ENCODE measurements around the gene POU2AF2. TPM values are rescaled to one million over a fixed set of nuclear protein-coding genes. Genes with fewer than 3 reads are reported as not detected.

Gene POU2AF2
- total RNA-seq, 1 donor from 2014 or later, result not detected

- no peak overlapping the region for H3K27ac Mint-ChIP-seq (ENCODE audit: unreplicated experiment)
- peaks cover 15% of the 10 kb centered on the region for H3K27me3 ChIP-seq (ENCODE audit: insufficient read depth, low read length)
- H3K4me3 Mint-ChIP-seq (ENCODE audit: unreplicated experiment), result no peak overlapping the region
- H3K9ac ChIP-seq (ENCODE audit: low read length), result no peak overlapping the region
- H3K36me3 Mint-ChIP-seq (ENCODE audit: low read depth, unreplicated experiment), result no peaks in the 10 kb centered on the region
- no peaks in the 10 kb centered on the region for H3K36me3 ChIP-seq (ENCODE audit: insufficient read depth, low read length)
- no peak for DNase-seq (ENCODE audit: low read depth)
- H4K20me1 ChIP-seq (ENCODE audit: insufficient read depth, low read length), result no peaks in the 10 kb centered on the region
- TF ChIP-seq EZH2 (IDR thresholded peaks at IDR 0.05; ENCODE audit: insufficient read depth, low read length) (no peak), CTCF (IDR thresholded peaks at IDR 0.05; ENCODE audit: insufficient read depth, low read depth, low read length) (no peak)
- H3K4me3 ChIP-seq (ENCODE audit: insufficient read depth, low read depth, low read length), result no peak overlapping the region
- H3K79me2 ChIP-seq (ENCODE audit: insufficient read depth, low read length), result no peaks in the 10 kb centered on the region
- H2AFZ ChIP-seq (ENCODE audit: low read depth, low read length), result no peak overlapping the region
- H3K27me3 Mint-ChIP-seq (ENCODE audit: low read depth, unreplicated experiment), result peaks cover 18% of the 10 kb centered on the region
- H3K4me1 Mint-ChIP-seq (ENCODE audit: low read depth, unreplicated experiment), result no peaks in the 10 kb centered on the region
- no peak overlapping the region for H3K4me2 ChIP-seq (ENCODE audit: low read length)
- H3K9me3 Mint-ChIP-seq (ENCODE audit: unreplicated experiment), result no peaks in the 10 kb centered on the region
- no peaks in the 10 kb centered on the region for H3K9me3 ChIP-seq (ENCODE audit: insufficient read depth, low read depth, low read length)
- no peaks in the 10 kb centered on the region for H3K4me1 ChIP-seq (ENCODE audit: insufficient read depth, low read length)
- no peak overlapping the region for H3K27ac ChIP-seq (ENCODE audit: low read depth, low read length)
- FAIRE-seq, result no peak
Observed at GRCh38 chr11:111309215-111309915, 63.8 kb downstream of the POU2AF2 start.

GRCh38 chr11:111310088-111310487 is 64.6 kb downstream of the POU2AF2 start:
- no peak for DNase-seq (ENCODE audit: low read depth)
- no peak overlapping the region for H3K27ac ChIP-seq (ENCODE audit: low read depth, low read length)
- peaks cover 10% of the 10 kb centered on the region for H3K27me3 ChIP-seq (ENCODE audit: insufficient read depth, low read length)
- no peaks in the 10 kb centered on the region for H3K79me2 ChIP-seq (ENCODE audit: insufficient read depth, low read length)
- no peaks in the 10 kb centered on the region for H3K36me3 ChIP-seq (ENCODE audit: insufficient read depth, low read length)
- TF ChIP-seq CTCF (IDR thresholded peaks at IDR 0.05; ENCODE audit: insufficient read depth, low read depth, low read length) (no peak), EZH2 (IDR thresholded peaks at IDR 0.05; ENCODE audit: insufficient read depth, low read length) (no peak)
- Mint-ChIP-seq H3K36me3 (ENCODE audit: low read depth, unreplicated experiment) (no peaks in the 10 kb centered on the region), H3K27ac (ENCODE audit: unreplicated experiment) (no peak overlapping the region), H3K9me3 (ENCODE audit: unreplicated experiment) (no peaks in the 10 kb centered on the region), H3K4me3 (ENCODE audit: unreplicated experiment) (no peak overlapping the region), H3K4me1 (ENCODE audit: low read depth, unreplicated experiment) (no peaks in the 10 kb centered on the region), H3K27me3 (ENCODE audit: low read depth, unreplicated experiment) (peaks cover 17% of the 10 kb centered on the region)
- H2AFZ ChIP-seq (ENCODE audit: low read depth, low read length), result no peak overlapping the region
- no peaks in the 10 kb centered on the region for H3K4me1 ChIP-seq (ENCODE audit: insufficient read depth, low read length)
- H3K4me3 ChIP-seq (ENCODE audit: insufficient read depth, low read depth, low read length), result no peak overlapping the region
- FAIRE-seq, result no peak
- H4K20me1 ChIP-seq (ENCODE audit: insufficient read depth, low read length), result no peaks in the 10 kb centered on the region
- no peaks in the 10 kb centered on the region for H3K9me3 ChIP-seq (ENCODE audit: insufficient read depth, low read depth, low read length)
- H3K9ac ChIP-seq (ENCODE audit: low read length), result no peak overlapping the region
- H3K4me2 ChIP-seq (ENCODE audit: low read length), result no peak overlapping the region

- Mint-ChIP-seq H3K4me3 (ENCODE audit: unreplicated experiment) (no peak overlapping the region), H3K36me3 (ENCODE audit: low read depth, unreplicated experiment) (no peaks in the 10 kb centered on the region), H3K27ac (ENCODE audit: unreplicated experiment) (no peak overlapping the region), H3K4me1 (ENCODE audit: low read depth, unreplicated experiment) (no peaks in the 10 kb centered on the region), H3K9me3 (ENCODE audit: unreplicated experiment) (peaks cover 3% of the 10 kb centered on the region), H3K27me3 (ENCODE audit: low read depth, unreplicated experiment) (peaks cover 13% of the 10 kb centered on the region)
- Histone ChIP-seq H3K27ac (ENCODE audit: low read depth, low read length) (no peak overlapping the region), H4K20me1 (ENCODE audit: insufficient read depth, low read length) (no peaks in the 10 kb centered on the region), H3K79me2 (ENCODE audit: insufficient read depth, low read length) (no peaks in the 10 kb centered on the region), H3K9me3 (ENCODE audit: insufficient read depth, low read depth, low read length) (no peaks in the 10 kb centered on the region), H3K27me3 (ENCODE audit: insufficient read depth, low read length) (peaks cover 6% of the 10 kb centered on the region), H3K36me3 (ENCODE audit: insufficient read depth, low read length) (no peaks in the 10 kb centered on the region), H3K4me2 (ENCODE audit: low read length) (no peak overlapping the region), H3K4me1 (ENCODE audit: insufficient read depth, low read length) (no peaks in the 10 kb centered on the region), H3K9ac (ENCODE audit: low read length) (no peak overlapping the region), H3K4me3 (ENCODE audit: insufficient read depth, low read depth, low read length) (no peak overlapping the region), H2AFZ (ENCODE audit: low read depth, low read length) (no peak overlapping the region)
- TF ChIP-seq EZH2 (IDR thresholded peaks at IDR 0.05; ENCODE audit: insufficient read depth, low read length) (no peak), CTCF (IDR thresholded peaks at IDR 0.05; ENCODE audit: insufficient read depth, low read depth, low read length) (no peak)
- no peak for FAIRE-seq
- DNase-seq (ENCODE audit: low read depth), result no peak
Observed at GRCh38 chr11:111310723-111311122, 65.2 kb downstream of the POU2AF2 start.

Measured in astrocyte (in vitro differentiated cells and primary cell).